Fibroblast of pulmonary artery (primary cell): ENCODE results near the gene CACNA1B.

ENCODE experiments used
- DNase-seq: peaks from one replicate; pipeline ENCODE4 v3.0.0-alpha.2; 2010; ENCODE audit warnings: low read depth
- H3K4me3 ChIP-seq: replicated peaks from 2 replicates; pipeline ENCODE4 v1.5.1; 2011; ENCODE audit warnings: low read depth, mild to moderate bottlenecking, control low read depth, low read length, moderate library complexity
- TF ChIP-seq, protein P1 (sequence below): IDR thresholded peaks from 2 replicates; pipeline ENCODE4 v1.5.1; 2011; ENCODE audit warnings: mild to moderate bottlenecking, control low read depth, low read length, inconsistent platforms; ENCODE audit errors: missing control alignments

Gene CACNA1B

DNA sequence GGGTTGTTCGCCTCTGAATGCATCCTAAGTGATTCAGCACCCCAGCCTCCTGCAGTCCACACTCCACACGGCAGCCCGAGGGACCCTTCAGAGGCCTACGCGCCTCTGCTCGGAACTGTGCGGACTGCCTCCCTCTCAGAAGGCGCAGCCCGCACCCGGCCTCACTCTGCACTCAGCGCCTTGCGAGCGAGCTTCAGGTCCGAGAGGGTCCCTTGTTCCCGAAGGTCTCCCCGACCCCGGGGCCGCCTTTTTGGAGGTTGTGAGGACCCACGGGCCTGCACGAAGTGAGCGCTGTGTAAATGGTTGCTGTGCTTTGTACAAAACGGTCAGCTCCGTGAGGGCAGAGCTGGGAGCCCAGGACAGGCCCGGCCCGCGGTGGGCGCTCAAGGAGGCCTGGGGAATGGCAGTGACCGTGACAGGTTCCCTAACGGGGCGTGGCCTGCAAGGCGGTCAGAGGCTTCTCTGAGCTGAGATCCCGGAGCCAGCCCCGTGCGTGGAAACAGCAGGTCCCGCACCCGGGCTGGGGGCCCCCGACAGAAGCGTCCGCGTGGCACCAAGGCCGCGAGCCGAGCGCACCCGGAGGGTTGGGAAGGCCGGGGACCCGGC is 698 bp upstream of the CACNA1B start:
- no peak overlapping the region for H3K4me3 ChIP-seq
- DNase-seq: no peak
- TF ChIP-seq, protein P1, sequence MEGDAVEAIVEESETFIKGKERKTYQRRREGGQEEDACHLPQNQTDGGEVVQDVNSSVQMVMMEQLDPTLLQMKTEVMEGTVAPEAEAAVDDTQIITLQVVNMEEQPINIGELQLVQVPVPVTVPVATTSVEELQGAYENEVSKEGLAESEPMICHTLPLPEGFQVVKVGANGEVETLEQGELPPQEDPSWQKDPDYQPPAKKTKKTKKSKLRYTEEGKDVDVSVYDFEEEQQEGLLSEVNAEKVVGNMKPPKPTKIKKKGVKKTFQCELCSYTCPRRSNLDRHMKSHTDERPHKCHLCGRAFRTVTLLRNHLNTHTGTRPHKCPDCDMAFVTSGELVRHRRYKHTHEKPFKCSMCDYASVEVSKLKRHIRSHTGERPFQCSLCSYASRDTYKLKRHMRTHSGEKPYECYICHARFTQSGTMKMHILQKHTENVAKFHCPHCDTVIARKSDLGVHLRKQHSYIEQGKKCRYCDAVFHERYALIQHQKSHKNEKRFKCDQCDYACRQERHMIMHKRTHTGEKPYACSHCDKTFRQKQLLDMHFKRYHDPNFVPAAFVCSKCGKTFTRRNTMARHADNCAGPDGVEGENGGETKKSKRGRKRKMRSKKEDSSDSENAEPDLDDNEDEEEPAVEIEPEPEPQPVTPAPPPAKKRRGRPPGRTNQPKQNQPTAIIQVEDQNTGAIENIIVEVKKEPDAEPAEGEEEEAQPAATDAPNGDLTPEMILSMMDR: no peak

DNA sequence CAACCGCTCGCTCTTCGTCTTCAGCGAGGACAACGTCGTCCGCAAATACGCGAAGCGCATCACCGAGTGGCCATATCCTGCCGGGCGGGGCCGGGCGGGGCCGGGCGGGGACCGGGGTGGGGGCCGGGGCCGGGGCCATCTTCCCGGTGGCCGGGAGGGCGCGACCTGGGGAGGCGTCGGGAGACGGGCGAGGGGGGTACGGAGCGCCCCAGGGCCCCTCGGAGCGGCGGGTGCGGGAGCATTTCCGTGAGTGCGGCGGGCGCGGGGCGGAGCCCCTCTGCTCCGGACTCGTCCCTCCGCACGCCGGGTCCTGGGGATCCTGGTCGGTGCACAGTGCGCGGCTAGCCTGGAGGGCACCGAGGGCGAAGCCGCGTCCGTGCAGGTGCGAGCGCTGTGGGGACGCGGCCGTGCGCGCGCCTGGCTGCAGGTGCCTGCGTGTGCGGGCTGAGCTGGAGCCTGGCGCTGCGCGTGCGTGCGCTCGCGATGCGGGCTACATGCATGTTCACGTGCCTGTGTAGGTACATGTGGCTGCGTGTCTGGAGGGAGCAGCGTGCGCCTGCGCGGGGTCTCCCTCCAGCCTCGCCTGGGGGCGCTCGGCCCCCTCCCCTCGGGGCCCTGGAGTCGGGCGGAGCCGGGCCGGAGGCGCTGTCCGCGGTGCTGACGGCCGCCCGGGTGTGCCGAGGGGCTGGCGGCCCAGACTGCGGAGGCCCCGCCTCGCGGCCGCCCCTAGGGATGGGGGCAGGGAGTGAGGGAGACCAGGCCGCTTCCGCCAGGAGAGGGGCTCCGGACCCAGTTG is 762 bp downstream of the CACNA1B start:
- TF ChIP-seq, protein P1: no peak
- peak; percentile 23 for DNase-seq
- H3K4me3 ChIP-seq: peak overlapping the region; percentile 10

DNA sequence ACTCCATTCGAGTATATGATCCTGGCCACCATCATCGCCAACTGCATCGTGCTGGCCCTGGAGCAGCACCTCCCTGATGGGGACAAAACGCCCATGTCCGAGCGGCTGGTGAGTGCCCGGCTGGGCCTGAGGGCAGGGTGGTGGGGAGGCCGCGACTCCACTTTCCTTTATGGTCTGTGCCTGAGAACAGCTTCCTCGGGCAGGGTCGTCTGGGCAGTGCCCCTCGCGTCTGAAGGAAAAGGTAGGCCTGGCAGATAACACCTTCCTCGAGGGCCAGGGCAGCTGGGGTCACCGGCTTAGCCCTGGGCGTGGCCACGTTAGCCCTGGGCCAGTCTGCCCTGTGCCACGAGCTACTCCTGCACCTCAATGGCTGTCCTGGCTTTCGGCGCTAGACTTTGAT is 1.5 kb downstream of the CACNA1B start:
- TF ChIP-seq, protein P1: no peak
- no peak overlapping the region for H3K4me3 ChIP-seq
- no peak for DNase-seq

DNA sequence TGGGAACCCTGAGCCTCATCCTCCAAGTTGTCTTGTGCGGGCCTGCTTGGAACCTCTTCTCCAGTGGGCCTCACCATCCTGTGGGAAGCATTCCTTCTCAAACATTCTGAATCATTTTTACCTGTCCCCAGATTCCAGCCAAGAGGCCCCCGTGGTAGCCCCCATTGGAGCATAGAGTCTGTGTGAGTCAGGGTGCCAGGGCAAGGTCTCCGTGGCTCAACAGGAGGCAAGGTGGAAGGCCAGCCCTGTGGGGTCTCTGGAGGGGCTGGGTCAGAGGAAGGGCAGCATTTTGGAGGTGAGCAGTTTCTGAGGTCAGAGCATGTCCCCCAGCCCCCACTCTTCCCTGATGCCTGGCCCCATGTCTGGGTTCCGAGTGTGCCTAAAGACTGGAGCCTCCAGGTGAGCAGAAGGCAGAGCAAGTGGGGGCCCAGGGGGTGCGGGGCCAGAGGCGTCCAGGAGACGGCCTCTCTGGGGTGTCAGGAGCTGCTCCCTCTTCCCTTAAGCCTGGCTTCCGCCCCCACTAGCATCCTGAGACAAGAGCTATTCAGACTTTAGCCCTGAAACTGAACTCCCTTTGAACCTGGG is 2.1 kb downstream of the CACNA1B start:
- no peak for DNase-seq
- no peak overlapping the region for H3K4me3 ChIP-seq
- TF ChIP-seq, protein P1: no peak

DNA sequence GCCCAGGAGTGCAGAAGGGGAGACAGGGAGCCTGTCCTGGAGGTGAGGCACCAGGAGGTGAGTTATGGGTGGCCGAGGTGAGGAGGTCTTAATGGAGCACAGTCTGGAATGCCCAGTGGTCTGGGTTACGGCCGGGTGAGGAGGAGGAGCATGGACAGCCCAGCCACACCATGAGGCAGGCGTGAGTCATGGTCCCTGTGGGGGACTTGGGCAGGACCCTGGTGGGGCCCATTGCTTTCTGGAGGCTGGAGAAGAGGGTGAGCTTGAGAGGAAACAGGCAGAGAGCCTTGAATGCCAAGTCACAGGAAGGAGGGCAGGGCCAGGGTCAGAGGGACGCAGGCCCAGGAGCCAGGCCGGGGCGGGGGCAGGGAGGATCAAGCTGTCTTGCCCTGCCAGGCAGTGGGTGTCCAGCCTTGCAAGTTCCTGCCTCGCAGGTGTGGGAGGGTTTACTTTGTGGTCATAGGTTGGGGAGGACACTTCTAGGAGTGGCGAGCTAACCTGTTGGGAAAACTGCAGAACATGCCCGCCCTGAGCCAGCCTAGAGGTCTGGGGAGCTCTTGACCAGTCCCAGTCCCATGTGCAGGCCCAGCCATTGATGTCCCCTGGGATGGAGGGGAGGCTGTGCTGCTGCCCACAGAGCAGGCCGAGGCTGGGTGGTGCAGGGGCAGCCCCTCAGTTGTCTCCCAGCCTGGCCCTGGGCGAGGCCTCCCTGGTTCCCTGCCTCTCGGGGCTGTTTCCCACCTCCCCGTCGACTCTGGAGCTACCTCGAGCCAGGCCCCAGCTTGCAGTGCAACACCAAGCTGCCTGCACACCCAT is 2.8 kb downstream of the CACNA1B start:
- H3K4me3 ChIP-seq: no peak overlapping the region
- no peak for DNase-seq
- TF ChIP-seq, protein P1: no peak

DNA sequence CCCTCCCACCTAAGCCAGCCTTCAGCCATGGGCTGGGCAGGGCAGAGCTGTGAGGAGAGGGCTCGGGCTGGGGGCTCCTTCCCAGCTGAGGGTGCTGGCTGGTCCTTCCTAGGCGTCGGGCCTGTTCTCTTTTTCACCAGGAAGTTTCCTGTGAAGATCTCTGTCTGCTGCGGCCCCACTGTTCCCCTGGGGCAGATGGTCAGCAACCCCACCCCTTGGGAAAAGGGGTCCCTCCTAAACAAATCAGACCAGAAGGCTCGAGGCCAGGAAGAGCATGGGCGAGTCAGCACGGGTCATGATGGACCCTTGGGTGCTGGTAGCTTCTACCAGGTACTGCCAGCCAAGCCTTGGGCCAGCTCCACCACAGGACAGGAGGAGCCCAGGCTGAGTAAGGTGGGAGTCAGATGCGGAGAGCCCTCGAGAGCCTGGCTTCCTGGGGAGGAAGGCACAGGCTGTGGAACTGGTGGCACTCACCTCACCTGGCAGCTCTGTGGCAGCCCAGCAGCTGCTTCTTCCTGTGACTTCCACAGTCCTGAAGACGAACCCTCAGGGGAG is 3.5 kb downstream of the CACNA1B start:
- DNase-seq: no peak
- TF ChIP-seq, protein P1: no peak
- H3K4me3 ChIP-seq: no peak overlapping the region
